ENCODE results near the gene YPEL3. TPM values are rescaled to one million over a fixed set of nuclear protein-coding genes. Genes with fewer than 3 reads are reported as not detected.

Gene YPEL3
- total RNA-seq, 1 experiment from 2014 or later: 52.7 TPM

GRCh38 chr16:30067584-30067916 lies 28.5 kb downstream of the YPEL3 start:
- DNase-seq (ENCODE audit: low spot score) (no peak), ATAC-seq (no peak)
- ChIA-PET POLR2A (no interaction called here), CTCF (interaction anchor here (4.8 kb wide), 1 partner anchor 25 kb away, joined by 67 read pairs; the partner anchor contains the start of gene TBX6)
- Mint-ChIP-seq H3K36me3 (peaks cover 56% of the 10 kb centered on the region), H3K4me1 (peaks cover 27% of the 10 kb centered on the region), H3K9me3 (no peaks in the 10 kb centered on the region), H3K4me3 (peak overlapping the region; percentile 96), H3K27me3 (ENCODE audit: low read depth) (no peaks in the 10 kb centered on the region), H3K27ac (peak overlapping the region; percentile 50)
- TF ChIP-seq SP1 (CRISPR knock-in tag; conservative IDR thresholded peaks at IDR 0.05) (no peak), ERG (CRISPR knock-in tag; IDR thresholded peaks at IDR 0.05) (no peak), RORB (CRISPR knock-in tag; IDR thresholded peaks at IDR 0.05) (no peak), E2F1 (CRISPR knock-in tag; IDR thresholded peaks at IDR 0.05) (no peak)
- TF ChIP-seq, protein P1, sequence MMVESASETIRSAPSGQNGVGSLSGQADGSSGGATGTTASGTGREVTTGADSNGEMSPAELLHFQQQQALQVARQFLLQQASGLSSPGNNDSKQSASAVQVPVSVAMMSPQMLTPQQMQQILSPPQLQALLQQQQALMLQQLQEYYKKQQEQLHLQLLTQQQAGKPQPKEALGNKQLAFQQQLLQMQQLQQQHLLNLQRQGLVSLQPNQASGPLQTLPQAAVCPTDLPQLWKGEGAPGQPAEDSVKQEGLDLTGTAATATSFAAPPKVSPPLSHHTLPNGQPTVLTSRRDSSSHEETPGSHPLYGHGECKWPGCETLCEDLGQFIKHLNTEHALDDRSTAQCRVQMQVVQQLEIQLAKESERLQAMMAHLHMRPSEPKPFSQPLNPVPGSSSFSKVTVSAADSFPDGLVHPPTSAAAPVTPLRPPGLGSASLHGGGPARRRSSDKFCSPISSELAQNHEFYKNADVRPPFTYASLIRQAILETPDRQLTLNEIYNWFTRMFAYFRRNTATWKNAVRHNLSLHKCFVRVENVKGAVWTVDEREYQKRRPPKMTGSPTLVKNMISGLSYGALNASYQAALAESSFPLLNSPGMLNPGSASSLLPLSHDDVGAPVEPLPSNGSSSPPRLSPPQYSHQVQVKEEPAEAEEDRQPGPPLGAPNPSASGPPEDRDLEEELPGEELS (CRISPR knock-in tag; IDR thresholded peaks at IDR 0.05): no peak
- TF ChIP-seq, protein P2, sequence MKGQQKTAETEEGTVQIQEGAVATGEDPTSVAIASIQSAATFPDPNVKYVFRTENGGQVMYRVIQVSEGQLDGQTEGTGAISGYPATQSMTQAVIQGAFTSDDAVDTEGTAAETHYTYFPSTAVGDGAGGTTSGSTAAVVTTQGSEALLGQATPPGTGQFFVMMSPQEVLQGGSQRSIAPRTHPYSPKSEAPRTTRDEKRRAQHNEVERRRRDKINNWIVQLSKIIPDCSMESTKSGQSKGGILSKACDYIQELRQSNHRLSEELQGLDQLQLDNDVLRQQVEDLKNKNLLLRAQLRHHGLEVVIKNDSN (CRISPR knock-in tag; IDR thresholded peaks at IDR 0.05): no peak

- DNase-seq (ENCODE audit: low spot score) (no peak), ATAC-seq (no peak)
- Mint-ChIP-seq H3K4me1 (peaks cover 27% of the 10 kb centered on the region), H3K4me3 (peak overlapping the region; percentile 96), H3K27me3 (ENCODE audit: low read depth) (no peaks in the 10 kb centered on the region), H3K27ac (peak overlapping the region; percentile 95), H3K9me3 (no peaks in the 10 kb centered on the region), H3K36me3 (peaks cover 53% of the 10 kb centered on the region)
- POLR2A ChIA-PET: interaction anchor here (0.6 to 2.3 kb wide), 3 partner anchors 8 to 24 kb away, joined by 3 to 27 read pairs (median 6); partner anchors contain the start of gene TBX6
- CTCF ChIA-PET: interaction anchor here (1.6 to 5.1 kb wide), 4 partner anchors 9 to 29 kb away, joined by 7 to 89 read pairs (median 38); partner anchors contain the start of genes PPP4C, TBX6 and YPEL3
- TF ChIP-seq ARID4B (CRISPR knock-in tag; IDR thresholded peaks at IDR 0.05; ENCODE audit: borderline replicate concordance) (no peak), GTF2I (CRISPR knock-in tag; conservative IDR thresholded peaks at IDR 0.05) (no peak), ZBTB21 (CRISPR knock-in tag; IDR thresholded peaks at IDR 0.05; ENCODE audit: borderline replicate concordance) (no peak), ZBTB43 (CRISPR knock-in tag; IDR thresholded peaks at IDR 0.05) (no peak), OVOL2 (CRISPR knock-in tag; IDR thresholded peaks at IDR 0.05; ENCODE audit: borderline replicate concordance) (no peak), ZNF416 (CRISPR knock-in tag; IDR thresholded peaks at IDR 0.05) (no peak), TEAD4 (CRISPR knock-in tag; IDR thresholded peaks at IDR 0.05) (no peak), ZNF232 (CRISPR knock-in tag; IDR thresholded peaks at IDR 0.05) (no peak), FOXP1 (CRISPR knock-in tag; IDR thresholded peaks at IDR 0.05; ENCODE audit: borderline replicate concordance) (no peak)
- TF ChIP-seq, protein P3, sequence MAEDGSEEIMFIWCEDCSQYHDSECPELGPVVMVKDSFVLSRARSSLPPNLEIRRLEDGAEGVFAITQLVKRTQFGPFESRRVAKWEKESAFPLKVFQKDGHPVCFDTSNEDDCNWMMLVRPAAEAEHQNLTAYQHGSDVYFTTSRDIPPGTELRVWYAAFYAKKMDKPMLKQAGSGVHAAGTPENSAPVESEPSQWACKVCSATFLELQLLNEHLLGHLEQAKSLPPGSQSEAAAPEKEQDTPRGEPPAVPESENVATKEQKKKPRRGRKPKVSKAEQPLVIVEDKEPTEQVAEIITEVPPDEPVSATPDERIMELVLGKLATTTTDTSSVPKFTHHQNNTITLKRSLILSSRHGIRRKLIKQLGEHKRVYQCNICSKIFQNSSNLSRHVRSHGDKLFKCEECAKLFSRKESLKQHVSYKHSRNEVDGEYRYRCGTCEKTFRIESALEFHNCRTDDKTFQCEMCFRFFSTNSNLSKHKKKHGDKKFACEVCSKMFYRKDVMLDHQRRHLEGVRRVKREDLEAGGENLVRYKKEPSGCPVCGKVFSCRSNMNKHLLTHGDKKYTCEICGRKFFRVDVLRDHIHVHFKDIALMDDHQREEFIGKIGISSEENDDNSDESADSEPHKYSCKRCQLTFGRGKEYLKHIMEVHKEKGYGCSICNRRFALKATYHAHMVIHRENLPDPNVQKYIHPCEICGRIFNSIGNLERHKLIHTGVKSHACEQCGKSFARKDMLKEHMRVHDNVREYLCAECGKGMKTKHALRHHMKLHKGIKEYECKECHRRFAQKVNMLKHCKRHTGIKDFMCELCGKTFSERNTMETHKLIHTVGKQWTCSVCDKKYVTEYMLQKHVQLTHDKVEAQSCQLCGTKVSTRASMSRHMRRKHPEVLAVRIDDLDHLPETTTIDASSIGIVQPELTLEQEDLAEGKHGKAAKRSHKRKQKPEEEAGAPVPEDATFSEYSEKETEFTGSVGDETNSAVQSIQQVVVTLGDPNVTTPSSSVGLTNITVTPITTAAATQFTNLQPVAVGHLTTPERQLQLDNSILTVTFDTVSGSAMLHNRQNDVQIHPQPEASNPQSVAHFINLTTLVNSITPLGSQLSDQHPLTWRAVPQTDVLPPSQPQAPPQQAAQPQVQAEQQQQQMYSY (CRISPR knock-in tag; IDR thresholded peaks at IDR 0.05): no peak
- TF ChIP-seq, protein P4, sequence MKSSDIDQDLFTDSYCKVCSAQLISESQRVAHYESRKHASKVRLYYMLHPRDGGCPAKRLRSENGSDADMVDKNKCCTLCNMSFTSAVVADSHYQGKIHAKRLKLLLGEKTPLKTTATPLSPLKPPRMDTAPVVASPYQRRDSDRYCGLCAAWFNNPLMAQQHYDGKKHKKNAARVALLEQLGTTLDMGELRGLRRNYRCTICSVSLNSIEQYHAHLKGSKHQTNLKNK (CRISPR knock-in tag; IDR thresholded peaks at IDR 0.05): no peak
Observed at GRCh38 chr16:30066761-30067583, 29.0 kb downstream of the YPEL3 start.

Data from WTC11 (cell line).